HCT116 (cell line): ENCODE measurements around the gene IER5L.

Source experiments
- CEBPB ChIP-seq: IDR thresholded peaks from 2 replicates; pipeline ENCODE4 v1.6.1; 2012; ENCODE audit warnings: low read depth
- EGR1 ChIP-seq: IDR thresholded peaks from 2 replicates; pipeline ENCODE4 v1.6.1; 2012; ENCODE audit warnings: low read depth
- EZH2 ChIP-seq: fragments of 200-600 bp; sonication (generic); IDR thresholded peaks from 2 replicates; pipeline ENCODE4 v1.6.1; 2017; ENCODE audit warnings: antibody characterized with exemption, mixed run types
- EZH2phosphoT487 ChIP-seq: fragments of 200-600 bp; IDR thresholded peaks from 2 replicates; pipeline ENCODE4 v1.6.1; 2018; ENCODE audit warnings: antibody characterized with exemption, borderline replicate concordance
- JUND ChIP-seq: IDR thresholded peaks from 2 replicates; pipeline ENCODE4 v1.6.1; 2012
- POLR2AphosphoS5 ChIP-seq: IDR thresholded peaks from 2 replicates; pipeline ENCODE4 v1.6.1; 2011; ENCODE audit warnings: mild to moderate bottlenecking, low read depth, low read length, moderate library complexity
- TF ChIP-seq, protein P1 (sequence below), 3 experiments: fragments of 200-600 bp in 1 of 3; sonication (generic) in 1 of 3; IDR thresholded peaks in 2 of 3; conservative IDR thresholded peaks in 1 of 3; 2 replicates each; pipeline ENCODE4 v1.5.1; 2012 to 2017; ENCODE audit warnings: low read depth in 2 of 3, low read length in 2 of 3, antibody characterized with exemption in 1 of 3, borderline replicate concordance in 1 of 3, control low read depth in 1 of 3, mild to moderate bottlenecking in 1 of 3, mixed read lengths in 1 of 3, mixed run types in 1 of 3, moderate library complexity in 1 of 3; ENCODE audit not compliant: insufficient read depth in 1 of 3

DNA sequence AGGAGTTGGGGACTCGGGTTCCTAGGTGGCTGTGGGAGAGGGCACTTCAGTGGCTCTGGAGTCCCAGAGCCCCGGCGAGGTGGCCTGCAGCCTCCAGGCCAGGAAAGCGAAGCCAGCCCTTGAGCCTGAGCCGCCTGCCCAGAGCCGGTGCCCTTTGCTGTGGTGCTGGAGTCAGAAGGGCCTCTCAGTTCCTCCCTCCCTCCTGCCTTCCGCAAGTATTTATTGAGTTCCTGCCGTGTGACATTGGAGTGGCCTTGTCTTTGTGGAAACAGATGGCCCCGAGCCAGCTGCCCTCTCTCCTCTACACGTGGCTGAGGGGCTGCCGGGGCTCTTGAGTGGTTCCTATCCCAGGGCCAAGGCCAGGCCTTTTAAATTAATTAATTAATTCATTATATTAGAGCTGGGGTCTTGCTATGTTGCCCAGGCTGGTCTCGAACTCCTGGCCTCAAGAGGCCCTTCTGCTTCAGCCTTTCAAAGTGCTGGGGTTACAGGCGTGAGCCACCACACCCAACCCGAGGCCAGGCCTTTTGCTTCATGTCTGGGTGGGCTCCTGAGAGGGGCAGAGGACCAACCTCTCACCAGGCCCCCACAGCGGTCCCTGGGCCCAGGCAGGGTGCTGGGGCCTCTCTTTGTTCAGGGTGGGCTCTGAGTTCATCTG is 45.6 kb upstream of the IER5L start:
- TF ChIP-seq, protein P1, sequence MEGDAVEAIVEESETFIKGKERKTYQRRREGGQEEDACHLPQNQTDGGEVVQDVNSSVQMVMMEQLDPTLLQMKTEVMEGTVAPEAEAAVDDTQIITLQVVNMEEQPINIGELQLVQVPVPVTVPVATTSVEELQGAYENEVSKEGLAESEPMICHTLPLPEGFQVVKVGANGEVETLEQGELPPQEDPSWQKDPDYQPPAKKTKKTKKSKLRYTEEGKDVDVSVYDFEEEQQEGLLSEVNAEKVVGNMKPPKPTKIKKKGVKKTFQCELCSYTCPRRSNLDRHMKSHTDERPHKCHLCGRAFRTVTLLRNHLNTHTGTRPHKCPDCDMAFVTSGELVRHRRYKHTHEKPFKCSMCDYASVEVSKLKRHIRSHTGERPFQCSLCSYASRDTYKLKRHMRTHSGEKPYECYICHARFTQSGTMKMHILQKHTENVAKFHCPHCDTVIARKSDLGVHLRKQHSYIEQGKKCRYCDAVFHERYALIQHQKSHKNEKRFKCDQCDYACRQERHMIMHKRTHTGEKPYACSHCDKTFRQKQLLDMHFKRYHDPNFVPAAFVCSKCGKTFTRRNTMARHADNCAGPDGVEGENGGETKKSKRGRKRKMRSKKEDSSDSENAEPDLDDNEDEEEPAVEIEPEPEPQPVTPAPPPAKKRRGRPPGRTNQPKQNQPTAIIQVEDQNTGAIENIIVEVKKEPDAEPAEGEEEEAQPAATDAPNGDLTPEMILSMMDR (IDR thresholded peaks at IDR 0.05 in 2 of 3, conservative IDR thresholded peaks at IDR 0.05 in 1 of 3; ENCODE audit: borderline replicate concordance in 1 of 3, insufficient read depth in 1 of 3, low read depth in 2 of 3, low read length in 2 of 3), result no peak
- no peak for TF ChIP-seq EZH2
- TF ChIP-seq EZH2phosphoT487, result no peak
- no peak for TF ChIP-seq POLR2AphosphoS5
- no peak for TF ChIP-seq EGR1
- no peak for TF ChIP-seq JUND
- no peak for TF ChIP-seq CEBPB
